Pons (tissue), 1 donor: ENCODE results near the gene SI.
"Not testable (repeated sequence)": the region's sequence is repeated elsewhere in the genome, so short reads cannot be mapped to it uniquely, and the experiment has no call there.

Source experiments
- DNase-seq: peaks from one replicate; pipeline ENCODE4 v3.0.0-alpha.2; 2016; ENCODE audit warnings: low spot score

SI gene

DNA sequence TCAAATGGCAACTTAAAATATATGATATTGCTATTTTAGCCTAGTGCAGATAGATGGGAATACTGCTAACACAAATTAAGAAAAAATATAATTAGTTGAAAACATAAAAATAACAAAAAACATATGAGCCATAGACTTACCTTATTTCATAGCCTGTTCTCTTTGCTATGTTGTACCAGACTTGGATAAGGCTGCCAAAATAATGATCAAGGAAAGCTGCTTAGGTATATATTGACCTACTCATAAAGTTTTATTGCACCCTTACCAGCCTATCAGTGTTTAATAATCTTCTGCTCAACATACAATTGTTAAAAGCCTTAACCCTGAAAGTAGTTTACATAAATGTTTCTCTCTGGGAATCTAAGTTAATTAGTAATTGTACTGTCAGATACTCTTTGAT lies at the start of gene SI:
TSS of gene SI (minus strand) at position 204 of the 400 bp plus-strand sequence. CDS start 2,484 bp downstream, outside the sequence.
- DNase-seq: no peak

DNA sequence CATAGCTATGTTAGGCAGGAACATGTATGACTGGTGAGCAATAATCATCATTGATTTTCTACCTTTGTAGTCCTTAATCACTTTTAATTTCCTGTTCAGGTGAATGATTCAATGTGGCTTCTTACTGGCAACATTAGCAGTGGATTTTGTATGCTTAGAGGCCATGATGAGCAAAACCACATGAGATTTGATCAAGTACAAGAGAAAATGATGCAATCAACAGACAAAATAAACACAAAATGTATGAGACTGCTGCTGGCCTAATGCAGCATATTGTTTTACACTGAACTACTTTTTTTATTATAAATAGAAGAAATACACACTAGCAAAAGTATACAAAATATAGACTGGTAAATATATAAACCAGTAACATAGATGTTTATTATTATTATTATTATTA lies 47.5 kb upstream of the SI start:
- no peak for DNase-seq

DNA sequence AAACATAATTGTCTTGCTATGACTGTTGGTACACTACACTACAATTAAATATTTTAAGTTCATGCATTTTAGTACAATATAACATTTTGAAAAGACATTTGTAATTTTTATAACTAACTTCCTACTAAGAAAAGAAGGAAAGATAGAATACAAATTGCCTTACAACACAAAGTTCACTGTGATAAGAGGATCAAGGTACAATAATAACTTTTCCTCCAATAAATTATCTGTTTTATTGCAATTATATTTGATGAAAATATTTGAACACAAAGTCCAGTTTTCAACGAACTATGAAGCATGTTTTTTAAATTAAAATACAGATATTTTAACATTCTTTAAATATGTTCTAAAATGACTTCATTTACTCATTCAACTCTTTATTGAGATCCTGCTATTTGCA lies 33.1 kb upstream of the SI start:
- DNase-seq: no peak

DNA sequence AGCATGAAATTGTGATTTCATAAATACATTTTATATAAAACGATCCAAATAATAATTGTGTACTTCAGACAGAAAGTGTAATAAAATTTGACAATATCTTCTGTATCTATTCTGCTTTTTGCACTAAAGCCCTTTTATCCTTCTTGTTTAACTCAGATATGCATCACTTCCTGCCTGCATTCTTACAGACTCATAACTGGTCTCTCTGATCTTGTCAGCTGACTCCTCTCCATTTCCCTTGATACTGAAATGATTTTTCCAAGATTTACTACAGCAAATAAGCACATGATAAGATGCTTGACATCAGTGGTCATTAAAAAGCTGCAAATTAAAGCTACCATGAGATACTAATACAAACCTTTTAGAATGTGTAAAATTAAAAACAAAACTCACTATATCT lies 25.3 kb upstream of the SI start:
- no peak for DNase-seq

DNA sequence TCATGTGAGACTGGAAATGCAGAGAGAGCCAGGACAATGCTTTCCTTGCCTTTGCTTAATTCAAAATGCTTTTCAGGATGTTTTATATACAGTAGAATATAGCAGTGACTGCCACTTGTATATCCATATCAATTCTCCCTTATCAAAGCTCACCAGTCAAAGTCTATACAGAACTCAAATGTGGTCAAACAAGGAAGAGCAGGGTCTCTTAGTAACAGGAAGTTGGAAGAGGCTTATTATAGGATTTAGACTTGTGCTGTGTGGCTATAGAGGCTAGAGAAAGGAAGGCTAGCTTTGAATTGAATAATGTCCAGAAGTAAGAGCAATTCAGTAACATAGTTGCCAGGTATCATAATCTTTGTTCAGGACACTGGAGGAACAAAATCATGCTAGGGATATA lies 4.4 kb upstream of the SI start:
- DNase-seq: no peak

DNA sequence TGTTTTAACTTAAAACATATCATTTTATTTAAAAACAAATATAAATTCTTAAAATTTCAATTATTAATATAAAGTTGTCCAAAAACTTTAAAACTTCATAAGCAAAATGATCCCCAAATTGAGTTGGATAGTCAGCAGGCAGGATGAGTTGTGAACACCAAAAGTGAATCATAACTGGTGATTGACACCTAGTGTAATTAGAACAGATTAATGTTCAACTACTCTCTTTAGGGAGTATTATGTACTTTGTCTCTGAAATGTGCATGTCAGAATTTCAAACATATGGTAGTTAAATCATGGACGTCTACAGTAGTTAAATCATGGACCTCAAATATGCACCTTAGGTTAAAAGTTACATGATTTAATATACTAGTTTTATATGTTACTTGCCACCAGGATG lies 2.9 kb upstream of the SI start:
- DNase-seq: no peak

GRCh38 chr3:165075695-165076094 lies 2.6 kb downstream of the SI start:
- DNase-seq: no peak

DNA sequence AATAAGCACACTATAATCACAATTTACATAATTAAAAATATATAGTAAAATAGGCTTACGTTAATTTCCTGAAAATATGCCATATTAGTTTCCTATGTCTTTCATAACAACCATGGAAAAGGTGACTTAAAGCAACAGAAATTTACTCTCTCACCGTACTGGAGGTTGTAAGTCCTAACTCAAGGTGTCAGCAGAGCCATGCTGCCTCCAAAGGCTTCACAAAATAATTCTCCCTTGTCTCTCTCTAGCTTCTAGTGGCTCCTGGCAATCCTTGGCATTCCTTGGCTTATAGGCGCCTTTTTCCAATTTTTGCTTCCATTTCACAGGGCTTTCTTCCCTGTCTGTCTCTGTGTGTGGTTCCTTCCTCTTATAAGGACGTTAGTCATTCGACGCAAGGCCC lies 7.6 kb downstream of the SI start:
- no peak for DNase-seq

GRCh38 chr3:165056510-165056909 lies 21.8 kb downstream of the SI start:
- DNase-seq: no peak

- DNase-seq: no peak
Measured at GRCh38 chr3:165040186-165040585, 38.1 kb downstream of the SI start.

GRCh38 chr3:165011557-165011956 lies 66.7 kb downstream of the SI start:
- no peak for DNase-seq

- DNase-seq: no peak
Measured at GRCh38 chr3:164984947-164985346, 93.3 kb downstream of the SI start.

DNA sequence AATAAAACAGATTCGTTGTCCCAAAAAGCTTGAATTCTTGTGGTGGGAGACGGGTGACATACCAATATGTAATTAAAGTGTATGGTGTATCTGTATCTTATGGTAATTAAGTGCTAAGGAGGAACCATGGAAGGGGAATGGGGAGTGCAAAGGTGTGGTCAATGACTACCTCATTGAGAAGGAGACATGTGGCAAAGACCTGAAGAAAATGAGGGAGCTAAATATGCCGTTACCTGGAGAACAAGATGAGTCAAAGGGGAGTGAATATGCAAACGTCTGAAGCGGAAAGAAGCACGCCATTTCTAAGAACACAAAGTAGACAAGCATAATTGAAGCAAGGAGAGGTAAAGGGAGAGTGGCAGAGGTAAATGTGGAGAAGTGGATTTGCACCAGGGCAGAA lies 115.7 kb downstream of the SI start:
- no peak for DNase-seq

DNA sequence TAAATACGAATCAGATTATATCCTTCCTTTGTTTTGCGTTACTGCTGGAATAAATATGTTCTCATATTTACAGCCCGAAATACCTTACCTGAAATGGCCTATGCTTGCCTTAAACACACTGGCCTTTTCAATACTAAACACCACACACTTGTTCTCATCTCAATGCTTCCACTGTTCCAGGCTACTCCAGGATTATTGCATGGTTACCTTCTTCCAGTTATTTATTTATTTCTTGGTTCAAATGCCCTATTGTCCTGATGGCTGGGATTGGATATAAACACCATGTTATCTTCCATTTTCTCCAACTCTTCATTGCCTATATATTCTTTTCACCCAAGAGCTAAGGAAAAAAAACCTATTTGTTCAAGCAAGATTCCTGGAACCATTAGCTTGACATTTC lies 125.3 kb downstream of the SI start:
- DNase-seq: no peak

DNA sequence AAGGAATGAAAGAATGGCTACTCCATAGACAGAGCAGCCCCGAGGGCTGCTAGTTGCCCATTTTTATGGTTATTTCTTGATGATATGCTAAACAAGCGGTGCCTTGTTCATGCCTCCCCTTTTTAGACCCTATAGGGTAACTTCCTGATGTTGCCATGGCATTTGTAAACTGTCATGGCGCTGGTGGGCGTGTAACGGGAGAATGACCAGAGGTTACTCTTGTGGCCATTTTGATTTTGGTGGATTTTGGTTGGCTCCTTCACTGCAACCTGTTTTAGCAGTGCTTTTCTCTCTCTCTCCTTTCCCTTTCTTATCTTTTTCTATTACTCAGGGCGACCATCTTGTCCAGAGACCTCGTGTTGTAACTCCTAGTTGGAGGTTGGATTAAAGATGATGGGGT lies 126.9 kb downstream of the SI start:
- DNase-seq: not testable (repeated sequence)

GRCh38 chr3:164940745-164941144 lies 137.6 kb downstream of the SI start:
- no peak for DNase-seq

DNA sequence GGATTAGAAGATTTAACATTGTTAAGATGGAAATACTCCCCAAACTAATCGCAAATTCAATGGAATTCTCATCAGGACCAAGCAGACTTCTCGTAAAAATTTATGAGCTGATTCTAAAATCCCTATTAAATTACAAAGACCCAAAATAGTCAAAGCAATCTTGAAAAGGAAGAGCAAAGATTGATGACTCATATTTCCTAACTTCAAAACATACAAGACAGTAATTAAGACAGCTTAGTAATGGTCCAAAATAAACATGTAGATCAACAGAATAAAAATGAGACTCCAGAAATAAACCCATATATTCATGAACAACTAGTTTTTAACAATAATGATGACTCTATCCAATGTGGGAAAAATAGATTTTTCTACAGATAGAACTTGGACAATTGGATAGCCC lies 148.7 kb downstream of the SI start:
- no peak for DNase-seq
